ENCODE results near the gene MBTPS1.

Gene MBTPS1

GRCh38 chr16:84033251-84034195, 83.2 kb downstream of the MBTPS1 start:
- no peak for DNase-seq

- no peak for DNase-seq
Observed at GRCh38 chr16:84032458-84033178, 84.1 kb downstream of the MBTPS1 start.

- DNase-seq, result no peak
Observed at GRCh38 chr16:84031556-84031955, 85.2 kb downstream of the MBTPS1 start.

- DNase-seq, result no peak
Observed at GRCh38 chr16:84029297-84030047, 87.3 kb downstream of the MBTPS1 start.

- DNase-seq, result no peak
Observed at GRCh38 chr16:84027625-84028024, 89.1 kb downstream of the MBTPS1 start.

- no peak for DNase-seq
Observed at GRCh38 chr16:84026606-84027005, 90.1 kb downstream of the MBTPS1 start.

- DNase-seq, result peak; percentile 30
Observed at GRCh38 chr16:84024854-84025253, 91.9 kb downstream of the MBTPS1 start.

- no peak for DNase-seq
Observed at GRCh38 chr16:84022644-84023043, 94.1 kb downstream of the MBTPS1 start.

- no peak for DNase-seq
Observed at GRCh38 chr16:84021488-84021887, 95.3 kb downstream of the MBTPS1 start.

- DNase-seq, result no peak
Observed at GRCh38 chr16:84020353-84020752, 96.4 kb downstream of the MBTPS1 start.

- DNase-seq, result no peak
Observed at GRCh38 chr16:84018710-84019109, 98.0 kb downstream of the MBTPS1 start.

- DNase-seq, result no peak
Observed at GRCh38 chr16:84016477-84016876, 100.3 kb downstream of the MBTPS1 start.

GRCh38 chr16:84015399-84015798, 101.3 kb downstream of the MBTPS1 start:
- no peak for DNase-seq

- no peak for DNase-seq
Observed at GRCh38 chr16:84014570-84015327, 102.0 kb downstream of the MBTPS1 start.

- DNase-seq, result peak; percentile 37
Observed at GRCh38 chr16:84013787-84014569, 102.8 kb downstream of the MBTPS1 start.

GRCh38 chr16:84009282-84009681, 107.5 kb downstream of the MBTPS1 start:
- DNase-seq, result no peak

- DNase-seq, result no peak
Observed at GRCh38 chr16:84007965-84008364, 108.8 kb downstream of the MBTPS1 start.

GRCh38 chr16:84007520-84007919, 109.2 kb downstream of the MBTPS1 start:
- no peak for DNase-seq

GRCh38 chr16:84005391-84005790, 111.4 kb downstream of the MBTPS1 start:
- DNase-seq, result no peak

- no peak for DNase-seq
Observed at GRCh38 chr16:84004442-84004841, 112.3 kb downstream of the MBTPS1 start.
